KOPT-K1 (cell line): Measurements from ENCODE around the gene ZNF521.

Experiments used
- H3K27ac ChIP-seq: fragments of 200-600 bp; sonication (generic); 2 replicates; pipeline ENCODE4 v1.5.1; 2016; ENCODE audit warnings: antibody characterized with exemption, mild to moderate bottlenecking, low read depth, low read length; ENCODE audit not compliant: poor library complexity, severe bottlenecking
- H3K36me3 ChIP-seq: fragments of 200-600 bp; sonication (generic); 2 replicates; pipeline ENCODE4 v1.5.1; 2017; ENCODE audit warnings: antibody characterized with exemption, mild to moderate bottlenecking, low read length, moderate library complexity; ENCODE audit not compliant: insufficient read depth
- H3K9me3 ChIP-seq: fragments of 200-600 bp; sonication (generic); 2 replicates; pipeline ENCODE4 v1.5.1; 2017; ENCODE audit warnings: antibody characterized with exemption, low read length, mild to moderate bottlenecking; ENCODE audit not compliant: insufficient read depth, poor library complexity, severe bottlenecking

The ZNF521 gene

GRCh38 chr18:25210622-25211021 lies 141.3 kb downstream of the ZNF521 start:
- H3K27ac ChIP-seq, result no peak overlapping the region
- H3K9me3 ChIP-seq, result no peaks in the 10 kb centered on the region
- H3K36me3 ChIP-seq, result no peaks in the 10 kb centered on the region

DNA sequence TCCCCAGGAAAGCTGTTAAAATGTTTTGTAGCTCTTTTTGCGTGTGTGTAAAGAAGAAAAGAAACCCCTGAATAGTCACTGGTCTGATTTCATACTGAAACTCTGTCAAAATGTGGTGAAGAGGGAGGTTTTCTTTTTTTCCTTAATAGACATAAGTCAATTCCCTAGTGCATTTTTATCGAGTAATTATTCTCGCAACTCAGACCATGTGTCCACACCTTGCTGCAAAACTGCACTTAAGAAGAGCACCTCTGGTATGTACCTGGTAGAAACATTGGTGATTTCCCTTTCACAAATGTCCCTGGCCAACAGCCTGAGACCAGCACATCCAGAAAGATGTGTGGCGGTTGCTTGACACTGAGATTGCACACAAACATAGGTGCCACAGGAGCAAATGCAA lies 159.9 kb downstream of the ZNF521 start:
- no peak overlapping the region for H3K27ac ChIP-seq
- no peaks in the 10 kb centered on the region for H3K9me3 ChIP-seq
- no peaks in the 10 kb centered on the region for H3K36me3 ChIP-seq

DNA sequence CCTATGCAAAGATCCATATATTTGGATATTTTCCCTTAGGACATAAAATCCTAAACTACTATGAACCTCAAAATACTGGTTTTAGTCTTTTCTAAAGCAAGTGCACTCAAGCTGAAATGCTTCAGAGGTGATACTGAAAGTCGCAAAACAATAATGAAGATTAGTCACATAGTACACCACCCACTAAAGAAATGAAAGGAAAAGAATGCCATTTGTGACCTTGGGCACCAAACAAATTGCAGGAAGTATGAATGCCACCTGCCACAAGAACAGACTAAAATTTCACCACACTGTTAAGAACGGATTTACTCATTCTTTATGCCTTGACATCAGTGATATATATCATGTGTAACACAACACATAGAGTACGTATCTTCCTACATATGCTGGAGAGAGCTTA lies 161.5 kb downstream of the ZNF521 start:
- Histone ChIP-seq H3K9me3 (no peaks in the 10 kb centered on the region), H3K27ac (no peak overlapping the region), H3K36me3 (no peaks in the 10 kb centered on the region)

DNA sequence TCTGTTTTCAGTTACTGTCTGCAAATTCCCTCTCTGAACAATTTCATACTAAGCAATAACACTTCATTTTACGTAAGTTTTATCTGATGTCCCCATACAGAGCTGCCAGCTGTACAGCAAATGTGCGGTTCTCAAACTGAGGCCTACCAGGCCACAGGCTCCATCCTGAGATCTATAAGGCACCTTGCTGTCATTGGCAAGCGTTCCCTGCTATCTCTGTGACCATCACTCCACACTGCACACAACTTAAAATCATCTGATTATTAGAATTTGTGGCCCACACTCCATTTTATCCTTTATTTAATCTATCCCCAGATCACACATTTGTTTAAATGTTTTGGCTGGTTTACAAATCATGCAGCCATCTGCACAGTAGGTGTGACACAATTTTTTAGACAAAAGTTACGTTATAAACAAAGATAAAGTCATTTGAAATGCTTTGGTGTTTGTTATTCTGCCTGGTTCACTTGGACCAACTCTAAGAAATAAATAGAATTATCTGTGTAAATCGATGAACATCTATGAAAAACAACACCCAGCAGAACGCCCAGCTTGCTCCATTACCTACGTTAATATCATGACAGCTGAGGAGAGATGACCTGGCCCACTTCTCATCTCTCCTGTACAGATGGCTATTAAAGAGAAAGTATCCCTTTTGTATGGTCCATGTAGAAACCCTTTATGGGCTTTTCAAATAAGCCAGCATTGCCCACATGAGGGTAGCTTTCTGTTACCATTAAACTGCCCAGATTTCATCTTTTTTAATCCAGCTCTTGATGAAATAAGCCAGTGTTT lies 162.4 kb downstream of the ZNF521 start:
- Histone ChIP-seq H3K27ac (no peak overlapping the region), H3K36me3 (no peaks in the 10 kb centered on the region), H3K9me3 (no peaks in the 10 kb centered on the region)

DNA sequence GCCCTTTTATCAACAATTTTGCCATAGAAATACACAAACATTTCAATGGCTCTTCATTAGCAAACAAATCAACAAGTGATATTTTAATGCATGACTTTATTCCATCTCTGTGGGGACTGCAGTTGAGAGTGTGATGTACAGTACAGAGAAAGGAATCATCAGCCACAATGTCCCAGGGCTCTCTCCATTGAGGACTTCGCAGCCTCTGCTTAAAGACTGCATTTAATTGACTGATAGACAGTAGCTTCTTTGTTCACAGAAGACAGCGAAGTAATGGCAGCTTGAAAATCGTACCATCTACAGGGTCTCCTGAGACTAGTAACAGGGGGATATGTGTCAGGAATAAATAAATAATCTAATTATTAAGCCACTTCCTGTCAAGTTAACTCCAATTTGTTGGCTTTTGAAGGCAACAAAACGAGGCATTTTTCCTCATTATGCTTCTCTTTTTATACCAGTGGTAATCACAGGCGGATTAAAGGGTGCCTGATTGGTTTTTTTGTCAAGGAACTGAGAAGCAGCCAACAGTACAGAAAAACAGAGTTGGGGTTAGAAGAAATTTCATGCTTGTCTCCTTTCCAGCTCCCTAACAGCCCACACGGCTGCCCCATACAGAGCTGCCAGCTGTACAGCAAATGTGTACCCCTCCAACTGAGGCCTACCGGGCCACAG lies 164.3 kb downstream of the ZNF521 start:
- Histone ChIP-seq H3K9me3 (no peaks in the 10 kb centered on the region), H3K27ac (no peak overlapping the region), H3K36me3 (no peaks in the 10 kb centered on the region)

- no peaks in the 10 kb centered on the region for H3K9me3 ChIP-seq
- H3K27ac ChIP-seq, result no peak overlapping the region
Observed at GRCh38 chr18:25186871-25187270, 165.1 kb downstream of the ZNF521 start.

DNA sequence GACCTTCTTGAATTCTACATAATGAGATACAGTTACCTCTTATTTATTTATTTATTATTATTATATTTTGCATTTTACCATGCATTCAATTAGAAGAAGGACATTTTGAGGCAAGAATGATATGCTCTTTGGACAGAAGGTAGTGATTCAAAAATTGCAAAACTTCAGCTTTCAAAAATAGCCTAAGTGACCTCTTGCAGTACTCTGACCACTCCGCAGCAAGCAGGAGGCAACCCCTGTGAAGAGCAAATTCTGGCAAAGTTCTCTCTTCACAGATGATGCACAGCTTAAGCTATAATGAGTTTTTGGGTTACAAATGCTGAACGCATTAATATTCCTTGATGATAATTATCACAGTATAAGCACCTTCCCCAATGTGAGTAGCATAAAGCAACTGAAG lies 170.0 kb downstream of the ZNF521 start:
- Histone ChIP-seq H3K36me3 (no peaks in the 10 kb centered on the region), H3K9me3 (no peaks in the 10 kb centered on the region), H3K27ac (no peak overlapping the region)

More at GRCh38 chr18:25186871-25187270, 165.1 kb downstream of the ZNF521 start:
- no peaks in the 10 kb centered on the region for H3K36me3 ChIP-seq

- Histone ChIP-seq H3K36me3 (no peaks in the 10 kb centered on the region), H3K27ac (no peak overlapping the region), H3K9me3 (no peaks in the 10 kb centered on the region)
Observed at GRCh38 chr18:25181581-25181980, 170.4 kb downstream of the ZNF521 start.

DNA sequence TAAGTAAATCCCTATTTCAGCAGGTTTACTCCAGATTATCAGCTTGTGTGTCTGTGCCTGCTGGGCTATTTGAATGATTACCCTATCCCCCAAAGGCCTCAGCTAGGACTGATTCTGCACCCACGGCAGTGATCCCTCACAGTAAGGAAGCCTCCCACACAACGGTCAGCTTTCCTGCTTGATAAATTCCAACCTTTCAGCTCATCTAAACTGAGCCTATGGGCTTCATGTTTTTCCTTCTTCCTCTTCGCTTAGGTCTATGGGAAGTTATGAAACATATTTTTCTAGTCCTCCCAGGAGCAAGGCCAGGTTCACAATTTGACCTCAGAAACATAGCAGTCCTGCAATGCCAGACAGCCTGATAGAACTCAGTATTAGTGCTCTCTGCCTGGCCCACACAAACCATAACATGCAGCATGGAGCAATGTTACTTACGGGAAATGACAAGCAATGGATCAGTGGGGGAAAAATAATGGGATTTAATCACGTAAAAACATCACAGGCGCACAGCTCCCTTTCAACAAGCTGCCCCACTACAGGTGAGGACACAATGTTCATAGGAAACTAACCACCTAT lies 170.9 kb downstream of the ZNF521 start:
- Histone ChIP-seq H3K9me3 (no peaks in the 10 kb centered on the region), H3K36me3 (no peaks in the 10 kb centered on the region), H3K27ac (no peak overlapping the region)

DNA sequence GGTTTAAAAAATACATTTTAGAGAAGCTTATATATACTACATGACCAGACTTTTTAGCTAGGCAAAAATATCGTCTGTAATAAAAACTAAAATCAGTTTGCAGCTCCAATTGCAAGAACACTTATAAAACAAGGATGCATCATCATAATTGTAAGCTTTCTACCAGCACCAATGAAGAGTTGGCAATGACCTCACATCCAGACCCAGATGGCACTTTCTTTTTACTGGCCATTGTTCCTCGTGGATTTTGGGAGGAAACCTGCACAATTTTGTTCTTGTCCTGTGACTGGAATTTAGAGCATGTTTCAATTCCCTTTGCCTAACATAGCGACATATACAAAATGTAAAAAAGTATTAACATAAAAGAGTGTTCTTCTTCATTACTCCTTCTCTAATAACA lies 174.3 kb downstream of the ZNF521 start:
- Histone ChIP-seq H3K36me3 (no peaks in the 10 kb centered on the region), H3K9me3 (no peaks in the 10 kb centered on the region), H3K27ac (no peak overlapping the region)

DNA sequence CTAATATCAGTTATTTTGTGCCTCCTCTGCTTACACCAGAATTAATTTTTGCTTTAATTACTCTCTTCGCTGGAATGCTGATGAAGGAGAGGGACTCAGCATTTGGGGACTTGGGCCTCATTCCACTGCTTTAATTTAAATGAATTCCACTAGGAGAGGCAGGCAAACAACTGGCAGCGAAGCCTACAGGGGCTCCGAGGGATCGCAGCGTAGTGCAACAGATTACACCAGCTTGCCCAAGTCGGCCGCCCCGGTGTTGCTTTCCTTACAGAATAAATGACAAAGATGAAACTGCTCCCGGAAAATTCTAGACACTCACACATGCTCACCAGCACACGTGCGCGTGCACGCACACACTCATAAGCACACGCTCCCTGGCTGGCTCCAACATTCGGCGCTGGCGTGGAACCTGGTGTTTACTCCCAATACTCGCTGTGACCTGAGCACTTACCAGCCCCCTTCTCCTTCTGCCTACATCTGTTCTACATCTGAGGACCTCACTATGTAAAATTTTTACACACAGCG lies 175.4 kb downstream of the ZNF521 start:
- no peak overlapping the region for H3K27ac ChIP-seq
- no peaks in the 10 kb centered on the region for H3K9me3 ChIP-seq
- H3K36me3 ChIP-seq, result no peaks in the 10 kb centered on the region

- H3K27ac ChIP-seq, result no peak overlapping the region
- H3K9me3 ChIP-seq, result no peaks in the 10 kb centered on the region
- no peaks in the 10 kb centered on the region for H3K36me3 ChIP-seq
Observed at GRCh38 chr18:25175558-25176517, 176.1 kb downstream of the ZNF521 start.

DNA sequence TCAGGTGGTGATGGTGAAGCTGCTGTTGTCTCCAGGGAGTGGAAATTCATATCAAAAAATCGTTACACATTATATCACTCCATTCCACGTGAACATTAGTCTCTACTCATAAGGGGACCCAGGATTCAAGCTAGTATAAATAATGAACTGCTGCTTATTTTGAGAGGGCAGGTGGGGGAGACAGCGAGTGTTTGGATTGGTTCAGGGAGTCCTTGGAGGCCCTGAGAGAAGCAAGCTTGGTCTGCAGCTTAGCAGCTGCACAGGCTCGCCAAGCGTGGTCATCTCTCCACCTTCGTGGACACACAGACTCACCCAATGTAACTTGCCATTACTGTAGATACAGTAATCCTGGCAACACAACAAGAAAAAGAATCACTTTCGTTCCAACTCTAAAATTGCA lies 177.6 kb downstream of the ZNF521 start:
- Histone ChIP-seq H3K27ac (no peak overlapping the region), H3K36me3 (no peaks in the 10 kb centered on the region), H3K9me3 (no peaks in the 10 kb centered on the region)

DNA sequence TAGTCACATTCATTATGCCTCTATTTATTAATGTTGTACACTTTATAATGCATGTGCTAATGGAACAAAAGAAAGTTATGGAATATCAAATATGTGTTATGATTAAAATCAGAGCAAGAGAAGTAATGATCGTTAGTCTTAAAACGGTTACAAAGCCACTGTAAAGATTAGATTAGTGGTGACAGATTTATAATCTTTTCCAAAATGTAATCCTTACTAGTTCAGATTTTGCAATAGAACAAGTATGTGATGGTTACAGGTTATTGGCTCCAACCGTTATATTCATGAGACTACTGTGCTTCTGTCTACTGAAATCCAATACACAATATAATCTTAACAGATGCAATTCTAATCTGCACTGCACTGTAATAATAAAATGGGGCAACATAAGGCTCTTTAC lies 180.6 kb downstream of the ZNF521 start:
- H3K27ac ChIP-seq, result no peak overlapping the region
- no peaks in the 10 kb centered on the region for H3K36me3 ChIP-seq

More for the DNA sequence above, 180.6 kb downstream of the ZNF521 start:
- H3K9me3 ChIP-seq, result no peaks in the 10 kb centered on the region
